HUES64 (cell line): ENCODE measurements around the gene FAM114A1. TPM values are rescaled to one million over a fixed set of nuclear protein-coding genes. Genes with fewer than 3 reads are reported as not detected.
A peak's percentile ranks its signal among the peaks of the same experiment; 100 is the strongest.

Experiments
- H3K27ac ChIP-seq: 2 replicates; pipeline ENCODE4 v1.7.0; 2013; ENCODE audit warnings: low read depth, low read length, inconsistent platforms
- H3K27me3 ChIP-seq: 2 replicates; pipeline ENCODE4 v1.6.1; 2013; ENCODE audit warnings: mild to moderate bottlenecking, low read length; ENCODE audit not compliant: insufficient read depth
- H3K36me3 ChIP-seq: 2 replicates; pipeline ENCODE4 v1.6.1; 2013; ENCODE audit warnings: mild to moderate bottlenecking, low read length; ENCODE audit not compliant: insufficient read depth
- H3K4me1 ChIP-seq: 2 replicates; pipeline ENCODE4 v1.6.1; 2013; ENCODE audit warnings: mild to moderate bottlenecking, low read length, moderate library complexity; ENCODE audit not compliant: insufficient read depth
- H3K4me3 ChIP-seq: 2 replicates; pipeline ENCODE4 v1.5.1; 2013; ENCODE audit warnings: mild to moderate bottlenecking, low read length, moderate library complexity
- H3K9ac ChIP-seq: 2 replicates; pipeline ENCODE4 v1.6.1; 2013; ENCODE audit warnings: mild to moderate bottlenecking, low read depth, low read length
- H3K9me3 ChIP-seq: 2 replicates; pipeline ENCODE4 v1.6.1; 2013; ENCODE audit warnings: low read depth, low read length; ENCODE audit not compliant: insufficient read depth
- WGBS: fragments of 150-250, 120-280 bp; methylation state at CpG from one replicate; pipeline ENCODE4 v1.1.7; 2013; ENCODE audit warnings: missing lambda C conversion rate; 5-methylcytosine and 5-hydroxymethylcytosine counted together
- polyA plus RNA-seq, 2 experiments: library from polyadenylated mRNA; stranded (reverse); fragments of 50-300 nt; gene quantifications; one replicate each; pipeline ENCODE4 v1.2.3, GENCODE V29; 2013

Gene FAM114A1
- polyA plus RNA-seq (2013, experiment 1 of 2) = 5.2 TPM
- polyA plus RNA-seq (2013, experiment 2 of 2) = 5.2 TPM

GRCh38 chr4:38867478-38868058 is at the start of gene FAM114A1:
TSS of gene FAM114A1 (plus strand) at chr4:38867806. CDS start at chr4:38878079, 10,273 bp downstream.
- Histone ChIP-seq H3K9me3 (no peaks in the 10 kb centered on the region), H3K36me3 (no peaks in the 10 kb centered on the region), H3K4me1 (peaks cover 5% of the 10 kb centered on the region), H3K27me3 (peaks cover 11% of the 10 kb centered on the region), H3K4me3 (peak within 1 kb of the TSS; percentile 57), H3K9ac (peak within 1 kb of the TSS; percentile 80), H3K27ac (no peak within 1 kb of the TSS)
- under 1% methylated on average over 64 of the region's 66 CpGs for WGBS

DNA sequence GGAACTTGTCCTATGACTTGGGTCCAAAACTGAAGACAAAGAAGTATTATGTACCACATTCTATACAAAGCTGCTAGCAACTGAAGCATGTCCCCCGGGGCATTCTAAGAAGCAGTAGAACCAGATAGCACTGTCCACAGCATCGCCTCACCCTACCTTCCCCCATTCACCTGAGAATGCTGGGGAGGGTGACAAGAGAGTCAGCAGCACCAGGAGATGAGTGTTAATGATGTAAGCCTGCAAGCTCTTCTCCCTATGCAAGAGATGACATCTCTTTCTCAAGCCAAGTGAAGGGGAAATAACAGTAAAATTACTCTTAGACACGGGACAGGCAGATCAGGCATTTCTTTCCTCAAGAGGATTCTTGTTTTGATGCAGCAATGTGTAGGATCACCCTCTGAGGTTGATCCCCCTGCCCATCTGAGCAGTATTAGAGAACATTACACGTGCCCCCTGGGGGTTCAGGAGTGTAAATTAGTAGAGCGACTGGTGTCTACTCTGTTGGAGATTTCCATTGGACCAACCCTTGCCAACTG is 49.1 kb upstream of the FAM114A1 start:
- 84% methylated on average over 4 of the region's 5 CpGs for WGBS
- Histone ChIP-seq H3K27ac (no peak overlapping the region), H3K4me1 (no peaks in the 10 kb centered on the region), H3K4me3 (no peak overlapping the region), H3K36me3 (no peaks in the 10 kb centered on the region), H3K9me3 (peaks cover 4% of the 10 kb centered on the region; the same call in 1 of the 2 replicates), H3K27me3 (no peaks in the 10 kb centered on the region), H3K9ac (no peak overlapping the region)

GRCh38 chr4:38819569-38819968 is 48.0 kb upstream of the FAM114A1 start:
- Histone ChIP-seq H3K9me3 (peaks cover 4% of the 10 kb centered on the region; the same call in 1 of the 2 replicates), H3K27me3 (no peaks in the 10 kb centered on the region), H3K4me3 (no peak overlapping the region), H3K4me1 (no peaks in the 10 kb centered on the region), H3K27ac (no peak overlapping the region), H3K9ac (no peak overlapping the region), H3K36me3 (no peaks in the 10 kb centered on the region)
- WGBS = 90% methylated on average over 3 of the region's 3 CpGs

GRCh38 chr4:38820329-38821061 is 47.1 kb upstream of the FAM114A1 start:
- no peak overlapping the region for H3K4me3 ChIP-seq
- WGBS = 94% methylated on average over 4 of the region's 4 CpGs
- no peaks in the 10 kb centered on the region for H3K27me3 ChIP-seq
- H3K4me1 ChIP-seq = no peaks in the 10 kb centered on the region
- H3K27ac ChIP-seq = no peak overlapping the region
- no peak overlapping the region for H3K9ac ChIP-seq
- peaks cover 4% of the 10 kb centered on the region; the same call in 1 of the 2 replicates for H3K9me3 ChIP-seq
- H3K36me3 ChIP-seq = no peaks in the 10 kb centered on the region

GRCh38 chr4:38821739-38822138 is 45.9 kb upstream of the FAM114A1 start:
- no peak overlapping the region for H3K4me3 ChIP-seq
- H3K27ac ChIP-seq = no peak overlapping the region
- peaks cover 4% of the 10 kb centered on the region; the same call in 1 of the 2 replicates for H3K9me3 ChIP-seq
- WGBS = 91% methylated on average over 1 of the region's 3 CpGs
- no peak overlapping the region for H3K9ac ChIP-seq
- no peaks in the 10 kb centered on the region for H3K27me3 ChIP-seq
- H3K4me1 ChIP-seq = no peaks in the 10 kb centered on the region
- no peaks in the 10 kb centered on the region for H3K36me3 ChIP-seq

- H3K36me3 ChIP-seq = no peaks in the 10 kb centered on the region
- H3K9ac ChIP-seq = no peak overlapping the region
- H3K27ac ChIP-seq = no peak overlapping the region
- H3K4me1 ChIP-seq = no peaks in the 10 kb centered on the region
- H3K27me3 ChIP-seq = no peaks in the 10 kb centered on the region
- 87% methylated on average over 5 of the region's 5 CpGs for WGBS
- H3K4me3 ChIP-seq = no peak overlapping the region
- peaks cover 4% of the 10 kb centered on the region; the same call in 1 of the 2 replicates for H3K9me3 ChIP-seq
Observed at GRCh38 chr4:38822748-38823303, 44.8 kb upstream of the FAM114A1 start.

DNA sequence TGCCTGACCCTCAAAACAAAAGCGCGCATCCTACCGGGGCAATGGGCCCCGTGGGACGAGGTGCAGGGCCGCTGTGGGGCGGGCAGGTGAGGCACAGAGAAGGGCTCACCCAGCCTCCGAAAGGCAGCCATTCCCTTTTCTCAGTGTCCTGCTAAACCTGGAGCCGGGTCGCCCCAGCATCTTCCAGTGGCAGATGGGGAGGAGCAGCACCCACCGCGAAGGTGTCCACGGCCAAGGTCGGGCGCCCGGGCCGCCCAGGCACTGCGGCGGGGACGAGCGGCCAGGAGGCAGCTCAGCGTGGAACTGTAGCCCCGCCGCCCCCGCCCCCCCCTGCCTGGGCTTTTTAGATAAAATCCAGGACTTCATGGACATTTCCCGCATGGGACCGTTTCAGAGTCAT is 43.8 kb upstream of the FAM114A1 start:
- Histone ChIP-seq H3K9ac (no peak overlapping the region), H3K27ac (no peak overlapping the region), H3K4me3 (no peak overlapping the region), H3K9me3 (peaks cover 4% of the 10 kb centered on the region; the same call in 1 of the 2 replicates), H3K36me3 (no peaks in the 10 kb centered on the region), H3K4me1 (no peaks in the 10 kb centered on the region), H3K27me3 (no peaks in the 10 kb centered on the region)
- 96% methylated on average over 27 of the region's 27 CpGs for WGBS

GRCh38 chr4:38829237-38829636 is 38.4 kb upstream of the FAM114A1 start:
- no peaks in the 10 kb centered on the region for H3K27me3 ChIP-seq
- no peaks in the 10 kb centered on the region for H3K4me1 ChIP-seq
- no peaks in the 10 kb centered on the region for H3K36me3 ChIP-seq
- H3K27ac ChIP-seq = no peak overlapping the region
- no peak overlapping the region for H3K9ac ChIP-seq
- H3K9me3 ChIP-seq = no peaks in the 10 kb centered on the region; the same call in 1 of the 2 replicates
- no peak overlapping the region for H3K4me3 ChIP-seq
- 98% methylated on average over 4 of the region's 5 CpGs for WGBS

DNA sequence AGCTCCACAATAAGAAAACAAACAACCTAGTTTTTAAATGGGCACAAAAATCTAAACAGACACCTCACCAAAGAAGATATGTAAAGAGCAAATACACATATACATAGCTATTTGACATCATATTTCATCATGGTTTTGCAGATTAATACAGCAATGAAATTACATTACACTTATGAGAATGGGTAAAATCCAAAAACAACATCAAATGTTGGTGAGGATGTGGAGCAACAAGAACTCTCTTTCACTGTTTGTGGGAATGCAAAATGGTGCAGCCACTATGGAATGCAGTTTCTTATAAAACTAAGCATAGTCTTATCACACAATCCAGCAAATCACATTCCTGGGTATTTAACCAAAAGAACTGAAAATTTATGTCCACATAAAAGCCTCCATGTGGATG is 36.0 kb upstream of the FAM114A1 start:
- Histone ChIP-seq H3K4me3 (no peak overlapping the region), H3K9ac (no peak overlapping the region), H3K9me3 (peaks cover 5% of the 10 kb centered on the region; the same call in 1 of the 2 replicates), H3K4me1 (no peaks in the 10 kb centered on the region), H3K27me3 (no peaks in the 10 kb centered on the region), H3K27ac (no peak overlapping the region), H3K36me3 (no peaks in the 10 kb centered on the region)

- H3K27ac ChIP-seq = no peak overlapping the region
- H3K27me3 ChIP-seq = no peaks in the 10 kb centered on the region
- no peak overlapping the region for H3K4me3 ChIP-seq
- no peaks in the 10 kb centered on the region for H3K36me3 ChIP-seq
- WGBS = 97% methylated on average over 1 of the region's 1 CpG
- no peak overlapping the region for H3K9ac ChIP-seq
- H3K4me1 ChIP-seq = no peaks in the 10 kb centered on the region
- H3K9me3 ChIP-seq = peaks cover 5% of the 10 kb centered on the region; the same call in 1 of the 2 replicates
Observed at GRCh38 chr4:38832206-38832605, 35.4 kb upstream of the FAM114A1 start.
